Measurements from ENCODE around the gene PLEKHA5.

DNA sequence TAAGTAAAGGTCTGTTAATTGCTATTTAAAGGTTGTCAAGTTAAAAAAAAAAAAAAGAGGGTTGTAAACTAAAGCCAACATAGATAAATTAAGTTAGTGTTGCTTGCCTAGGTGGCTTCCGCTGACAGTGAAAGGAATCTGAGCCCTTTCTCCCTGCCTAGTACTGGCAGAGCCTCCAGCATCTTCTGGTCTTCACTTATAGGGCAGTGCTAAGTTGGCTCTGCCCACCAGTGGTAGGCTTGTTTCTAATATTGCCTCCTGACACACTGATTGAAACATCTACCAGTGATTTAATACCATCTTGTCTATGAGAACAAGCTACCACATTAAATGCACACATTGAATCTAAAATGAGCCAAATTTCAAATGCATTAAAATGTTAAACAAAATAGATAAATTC lies 39.7 kb downstream of the PLEKHA5 start:
- TF ChIP-seq POLR2A (IDR thresholded peaks at IDR 0.05), result no peak
- TF ChIP-seq, protein P1, sequence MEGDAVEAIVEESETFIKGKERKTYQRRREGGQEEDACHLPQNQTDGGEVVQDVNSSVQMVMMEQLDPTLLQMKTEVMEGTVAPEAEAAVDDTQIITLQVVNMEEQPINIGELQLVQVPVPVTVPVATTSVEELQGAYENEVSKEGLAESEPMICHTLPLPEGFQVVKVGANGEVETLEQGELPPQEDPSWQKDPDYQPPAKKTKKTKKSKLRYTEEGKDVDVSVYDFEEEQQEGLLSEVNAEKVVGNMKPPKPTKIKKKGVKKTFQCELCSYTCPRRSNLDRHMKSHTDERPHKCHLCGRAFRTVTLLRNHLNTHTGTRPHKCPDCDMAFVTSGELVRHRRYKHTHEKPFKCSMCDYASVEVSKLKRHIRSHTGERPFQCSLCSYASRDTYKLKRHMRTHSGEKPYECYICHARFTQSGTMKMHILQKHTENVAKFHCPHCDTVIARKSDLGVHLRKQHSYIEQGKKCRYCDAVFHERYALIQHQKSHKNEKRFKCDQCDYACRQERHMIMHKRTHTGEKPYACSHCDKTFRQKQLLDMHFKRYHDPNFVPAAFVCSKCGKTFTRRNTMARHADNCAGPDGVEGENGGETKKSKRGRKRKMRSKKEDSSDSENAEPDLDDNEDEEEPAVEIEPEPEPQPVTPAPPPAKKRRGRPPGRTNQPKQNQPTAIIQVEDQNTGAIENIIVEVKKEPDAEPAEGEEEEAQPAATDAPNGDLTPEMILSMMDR (IDR thresholded peaks at IDR 0.05), result no peak

Measured in lower leg skin (tissue), 3 donors.